Activated naive CD4-positive, alpha-beta T cell treated with Interleukin-2 at 50 U/mL for 16 hours (primary cell): ENCODE measurements around the gene HACL1.
"Not testable (repeated sequence)": the region's sequence is repeated elsewhere in the genome, so short reads cannot be mapped to it uniquely, and the experiment has no call there.

Experiments used
- DNase-seq: peaks from one replicate; pipeline ENCODE4 v3.0.0-alpha.2; 2020

HACL1 gene

DNA sequence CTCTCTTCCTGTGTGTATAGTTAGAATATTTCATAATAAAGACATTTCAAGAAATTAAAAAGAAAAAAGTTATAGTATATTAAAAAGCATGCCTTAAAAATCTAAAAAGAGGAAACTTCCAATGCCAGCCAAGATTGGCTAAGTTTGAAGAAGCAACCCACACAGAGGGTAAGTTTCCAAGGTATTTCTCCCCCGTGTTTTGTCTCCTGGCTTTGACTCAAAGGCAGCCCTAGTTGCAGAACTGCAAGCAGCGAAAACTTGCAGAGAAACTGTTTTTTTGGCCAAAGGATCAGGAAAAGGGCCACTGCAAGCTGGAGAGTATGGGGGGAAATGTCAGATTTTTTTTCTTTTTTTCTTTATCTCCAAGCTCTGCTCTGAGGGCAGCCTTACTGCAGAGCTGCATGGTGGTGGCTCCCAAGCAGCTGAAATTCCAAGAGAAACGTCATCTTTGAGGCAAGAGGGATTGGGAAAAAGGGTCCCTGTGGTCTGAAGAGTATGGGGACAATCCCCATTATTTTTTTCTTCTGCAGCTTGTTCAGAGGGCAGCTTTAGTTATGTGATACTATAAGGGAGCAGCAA, 23.0 kb downstream of the HACL1 start:
- DNase-seq = no peak

- DNase-seq = no peak
Measured at GRCh38 chr3:15576475-15576874, 24.9 kb downstream of the HACL1 start.

GRCh38 chr3:15575446-15575845, 25.9 kb downstream of the HACL1 start:
- DNase-seq = no peak

DNA sequence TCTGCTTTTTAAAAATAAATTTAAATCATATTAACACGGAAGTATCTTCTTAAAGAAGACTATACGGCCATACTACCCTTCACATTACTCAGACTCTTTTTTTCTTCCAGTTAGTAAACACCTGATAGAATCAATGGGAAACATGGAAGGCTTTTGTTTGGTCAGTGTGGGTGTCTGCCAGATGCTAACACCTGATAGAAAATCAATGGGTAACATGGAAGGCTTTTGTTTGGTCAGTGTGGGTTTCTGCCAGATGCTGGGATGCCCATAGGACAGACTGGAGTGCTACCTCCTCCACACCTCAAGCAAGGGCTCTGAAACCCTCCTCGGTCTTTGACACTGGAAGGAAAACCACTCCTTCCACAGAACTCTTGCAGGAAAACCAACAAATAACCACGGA, 29.2 kb downstream of the HACL1 start:
- no peak for DNase-seq

- no peak for DNase-seq
Measured at GRCh38 chr3:15563190-15563589, 38.2 kb downstream of the HACL1 start.

DNA sequence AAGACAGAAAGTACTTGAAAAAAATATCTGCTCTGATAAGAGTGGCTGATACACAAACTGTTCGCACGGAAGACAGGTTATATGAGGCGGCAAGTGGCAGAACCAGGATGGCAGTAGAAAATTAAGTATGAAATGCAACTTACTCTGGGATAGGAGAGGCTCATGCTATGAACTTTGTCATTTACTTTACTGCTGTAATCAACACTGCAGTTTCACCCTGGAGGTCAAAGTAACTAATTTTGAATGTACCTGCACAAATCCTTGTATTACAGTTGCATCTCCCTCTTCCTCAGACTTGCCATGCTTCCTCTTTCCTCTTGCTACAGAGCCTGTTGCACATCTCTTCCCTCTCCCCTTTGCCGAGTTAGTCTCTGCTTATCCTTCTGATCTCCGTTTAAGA, 38.8 kb downstream of the HACL1 start:
- DNase-seq = no peak

DNA sequence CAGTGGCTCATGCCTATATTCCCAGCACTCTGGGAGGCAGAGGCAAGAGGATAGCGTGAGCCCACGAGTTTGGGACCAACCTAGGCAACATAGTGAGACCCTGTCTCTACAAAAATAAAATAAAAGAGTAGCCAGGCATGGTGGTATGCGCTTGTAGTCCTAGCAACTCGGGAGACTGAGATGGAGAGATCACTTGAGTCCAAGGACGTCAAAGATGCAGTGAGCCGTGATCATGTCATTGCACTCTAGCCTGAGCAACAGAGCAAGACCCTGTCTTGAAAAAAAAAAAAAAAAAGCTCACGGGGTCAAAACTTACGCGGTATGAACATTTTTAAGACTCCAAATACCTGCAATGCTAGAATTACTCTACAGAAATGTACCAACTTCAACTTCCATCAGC, 42.8 kb downstream of the HACL1 start:
- DNase-seq = no peak

DNA sequence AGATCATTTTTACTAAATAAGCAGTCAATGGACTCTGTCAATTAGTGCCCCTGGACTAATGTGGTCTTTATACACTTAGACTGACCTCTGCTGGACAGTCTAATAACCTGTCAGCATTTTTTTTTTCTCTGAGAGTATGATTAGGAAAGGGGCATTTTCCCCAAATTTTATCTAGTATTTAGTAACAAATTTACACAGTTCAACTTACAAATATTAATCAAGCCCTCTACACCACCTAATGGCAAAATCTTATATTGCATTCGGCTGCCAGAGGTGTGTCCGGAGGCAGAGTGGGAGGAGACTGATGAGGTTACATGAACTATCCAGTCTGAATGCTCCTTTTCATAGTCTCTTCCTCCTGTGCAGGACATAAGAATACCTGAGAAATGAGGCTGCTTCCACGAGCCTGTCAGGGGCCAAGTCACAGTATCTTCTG, 43.8 kb downstream of the HACL1 start:
- DNase-seq = peak; percentile 57

DNA sequence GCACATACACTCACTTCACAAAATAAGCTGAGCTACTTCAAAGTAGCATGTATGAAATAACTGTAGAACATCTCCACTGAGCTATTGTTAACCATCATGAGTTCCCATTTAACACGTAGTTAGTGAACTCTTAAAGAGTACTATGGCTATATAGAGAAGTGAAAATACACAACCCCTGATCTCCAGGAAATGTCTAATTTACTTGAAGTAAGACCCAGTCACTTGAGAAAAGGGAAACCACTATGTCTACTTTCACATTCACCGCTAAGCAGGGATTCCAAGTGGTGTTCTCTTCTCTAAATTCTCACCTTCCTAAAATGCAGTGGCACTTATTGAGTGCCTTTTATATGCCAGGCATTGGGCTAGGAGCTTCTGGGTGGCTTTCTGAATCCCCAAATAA, 44.9 kb downstream of the HACL1 start:
- no peak for DNase-seq

- no peak for DNase-seq
Measured at GRCh38 chr3:15553749-15554148, 47.6 kb downstream of the HACL1 start.

- no peak for DNase-seq
Measured at GRCh38 chr3:15551902-15552301, 49.5 kb downstream of the HACL1 start.

DNA sequence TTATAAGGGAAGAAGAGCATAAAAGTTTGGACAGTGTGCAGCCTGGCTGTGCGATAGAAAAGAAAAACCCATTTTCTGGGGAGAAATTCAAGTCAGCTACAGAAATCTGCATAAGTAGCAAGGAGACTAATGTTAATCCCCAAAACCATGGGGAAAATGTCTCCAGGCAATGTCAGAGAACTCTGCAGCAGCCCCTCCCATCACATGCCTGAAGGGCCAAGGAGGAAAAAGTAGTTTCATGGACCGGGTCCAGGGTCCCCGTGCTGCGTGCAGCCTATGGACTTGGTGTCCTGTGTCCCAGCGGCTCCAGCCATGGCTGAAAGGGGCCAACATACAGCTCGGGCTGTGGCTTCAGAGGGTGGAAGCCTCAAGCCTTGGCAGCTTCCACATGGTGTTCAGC, 51.5 kb downstream of the HACL1 start:
- no peak for DNase-seq

- no peak for DNase-seq
Measured at GRCh38 chr3:15542614-15543013, 58.8 kb downstream of the HACL1 start.

- no peak for DNase-seq
Measured at GRCh38 chr3:15541371-15541770, 60.0 kb downstream of the HACL1 start.

DNA sequence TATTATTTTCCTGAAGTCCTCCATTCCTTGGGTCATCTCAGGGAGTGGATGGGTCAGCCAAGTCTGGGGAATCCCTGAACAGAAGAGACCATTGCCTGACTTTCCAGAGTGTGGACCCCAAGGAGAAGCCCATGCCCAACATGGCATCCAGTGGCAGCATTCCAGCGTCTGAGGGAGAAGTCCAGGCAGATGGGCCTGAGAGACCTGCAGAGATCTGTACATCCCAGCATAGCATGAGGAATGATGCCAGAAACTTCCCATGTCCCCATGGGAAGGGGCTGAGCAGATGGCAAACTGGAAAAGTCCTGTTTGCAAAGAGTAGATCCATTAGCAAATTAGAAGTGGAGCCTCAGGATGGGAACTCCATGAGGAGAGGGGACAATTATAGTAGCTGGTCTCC, 62.3 kb downstream of the HACL1 start:
- DNase-seq = no peak

- DNase-seq = no peak
Measured at GRCh38 chr3:15538345-15538744, 63.0 kb downstream of the HACL1 start.

DNA sequence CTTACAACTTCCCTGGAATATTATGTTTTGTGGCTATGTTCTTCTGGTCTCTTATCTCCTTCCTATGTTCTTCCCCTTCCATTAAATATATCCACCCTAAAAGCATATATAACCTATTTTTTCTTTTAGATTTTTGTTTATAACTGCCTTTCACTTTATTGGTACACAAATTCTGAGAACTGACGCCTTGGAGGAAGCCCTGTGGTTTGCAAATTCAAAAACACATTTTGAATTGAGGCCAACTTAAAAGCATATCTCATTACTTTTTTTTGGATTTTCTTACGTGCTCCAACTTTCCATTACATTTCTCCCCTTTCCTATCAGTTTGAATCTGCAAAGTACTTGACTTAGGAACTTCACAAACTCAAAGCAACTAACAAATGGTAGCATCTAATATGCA, 64.5 kb downstream of the HACL1 start:
- no peak for DNase-seq

DNA sequence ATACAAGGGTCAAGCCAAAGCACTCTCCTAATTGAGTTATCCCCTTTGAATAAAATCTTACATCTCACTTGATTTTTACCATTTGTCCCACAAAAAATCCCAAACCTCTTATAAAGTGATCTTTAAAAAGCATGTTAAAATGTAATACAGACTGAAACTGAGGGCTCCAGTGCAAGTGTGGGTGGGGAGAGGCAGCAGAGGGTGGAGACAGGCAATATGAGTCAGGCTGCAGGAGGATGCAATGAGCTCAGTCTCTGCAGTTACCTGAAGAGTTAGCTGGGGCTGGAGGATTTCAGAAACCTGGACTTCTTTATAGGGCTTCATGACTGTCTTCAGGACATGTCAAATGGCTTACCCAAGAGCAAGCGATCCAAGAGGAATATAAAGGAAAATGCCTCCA, 65.6 kb downstream of the HACL1 start:
- DNase-seq = peak; percentile 61

DNA sequence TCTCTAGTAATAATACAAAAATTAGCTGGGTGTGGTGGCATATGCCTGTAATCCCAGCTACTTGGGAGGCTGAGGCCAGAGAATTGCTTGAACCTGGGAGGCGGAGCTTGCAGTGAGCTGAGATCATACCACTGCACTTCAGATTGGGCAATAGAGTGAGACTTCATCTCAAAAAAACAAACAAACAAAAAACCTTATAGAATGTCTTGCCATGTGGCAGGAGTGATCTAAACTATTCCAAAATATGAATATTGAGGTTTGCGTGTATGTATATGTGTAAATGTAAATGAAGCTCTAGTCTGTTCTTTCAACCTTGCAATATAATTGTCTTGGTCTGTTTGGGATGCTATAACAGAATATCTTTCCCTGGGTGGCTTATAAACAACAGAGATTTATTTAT, 68.8 kb downstream of the HACL1 start:
- DNase-seq = not testable (repeated sequence)

- no peak for DNase-seq
Measured at GRCh38 chr3:15531346-15531745, 70.0 kb downstream of the HACL1 start.

- DNase-seq = no peak
Measured at GRCh38 chr3:15528854-15529537, 72.4 kb downstream of the HACL1 start.

DNA sequence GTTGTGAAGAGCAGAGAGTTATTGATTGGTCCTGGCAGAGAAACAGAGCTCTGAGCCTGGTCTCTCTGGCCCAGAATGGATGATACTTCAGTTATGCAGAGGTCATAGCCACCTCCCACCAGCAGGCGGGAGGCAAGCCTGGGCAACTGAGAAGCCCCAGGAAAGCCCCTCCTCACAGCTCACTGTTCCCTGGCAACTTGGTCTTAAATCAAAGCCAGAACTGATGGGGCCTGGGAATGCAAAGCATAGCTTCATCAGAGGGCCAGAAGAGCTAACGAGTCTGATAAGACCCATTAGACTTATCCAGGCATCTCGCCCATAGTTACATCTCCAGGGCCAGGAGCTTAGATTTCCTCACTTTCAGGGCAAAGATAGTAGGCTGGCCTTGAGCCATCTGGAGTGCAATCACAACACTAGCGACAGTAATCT, 74.3 kb downstream of the HACL1 start:
- DNase-seq = no peak

DNA sequence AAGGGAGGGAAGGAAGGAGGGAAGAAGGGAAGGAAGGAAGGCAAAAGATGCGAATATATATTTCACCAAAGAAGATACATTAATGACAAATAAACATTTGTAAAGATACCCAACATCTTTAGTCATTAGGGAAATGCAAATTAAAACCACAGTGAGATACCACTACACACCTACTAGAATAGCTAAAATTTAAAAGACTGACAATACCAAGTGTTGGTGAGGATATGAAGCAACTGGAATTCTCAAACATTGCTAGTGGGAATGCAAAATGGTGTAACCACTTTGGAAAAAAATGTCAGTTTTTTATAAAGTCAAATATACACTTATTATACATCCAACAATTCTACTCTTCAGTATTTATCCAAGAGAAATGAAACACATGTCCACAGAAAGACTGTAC, 75.6 kb downstream of the HACL1 start:
- DNase-seq = no peak

DNA sequence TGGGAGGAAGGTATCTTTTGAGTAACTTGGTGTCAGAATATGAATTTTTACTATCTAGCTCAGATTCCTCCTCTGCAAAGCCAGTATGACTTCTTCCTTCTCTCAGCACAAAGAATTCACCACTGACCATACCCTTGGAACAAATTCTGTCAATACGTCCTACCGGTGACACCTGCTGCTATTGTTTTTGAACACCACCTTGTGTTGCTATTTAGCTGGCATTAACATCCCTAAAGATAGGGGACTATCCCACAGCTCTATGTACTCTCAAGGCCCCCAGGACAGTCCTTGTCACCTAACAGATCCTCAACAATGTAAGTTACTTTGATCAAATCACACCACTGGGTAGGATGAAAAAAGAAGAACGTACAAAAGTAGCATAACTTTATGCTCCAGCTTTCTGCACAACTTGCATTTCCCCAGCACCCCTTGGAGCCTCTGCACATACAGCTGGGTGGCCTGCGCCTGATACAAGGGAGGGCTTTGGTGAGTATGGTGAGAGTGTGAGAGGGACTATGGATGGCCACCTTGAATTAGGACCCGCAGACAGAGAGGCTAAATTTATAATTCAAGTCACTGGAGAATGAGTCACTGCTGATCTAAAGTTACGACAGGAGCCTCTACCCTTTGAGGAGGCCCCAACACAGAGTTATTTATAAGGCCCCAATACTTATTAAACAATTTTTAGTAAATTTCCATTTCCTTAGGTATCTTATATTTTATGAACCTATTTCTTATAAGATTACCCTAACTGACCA, 77.5 kb downstream of the HACL1 start:
- DNase-seq = no peak
